ENCODE data around the gene BACH2. TPM values are rescaled to one million over a fixed set of nuclear protein-coding genes. Genes with fewer than 3 reads are reported as not detected.

The BACH2 gene
- total RNA-seq, 1 donor from 2014 or later = 3.9 TPM

DNA sequence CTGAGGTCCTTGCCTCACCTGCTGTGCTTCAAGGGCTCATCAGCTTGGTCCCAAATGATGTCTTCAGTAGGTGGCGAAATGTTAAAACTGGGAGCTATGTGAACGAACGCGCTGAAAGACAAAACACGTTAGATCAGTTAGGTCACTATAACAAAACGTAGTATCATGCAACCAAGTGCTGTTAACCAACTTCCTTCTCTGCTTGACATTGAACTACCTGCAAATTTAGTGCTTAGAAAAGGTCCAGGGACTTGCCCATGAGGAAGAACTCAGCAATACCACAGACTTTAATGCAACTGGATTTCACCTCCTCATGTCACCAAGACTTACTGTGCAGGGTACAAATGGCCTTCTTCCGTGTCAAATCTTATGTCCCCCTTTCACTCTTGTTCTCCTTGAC, 24.8 kb downstream of the BACH2 start:
- no peaks in the 10 kb centered on the region for H4K20me1 ChIP-seq (ENCODE audit: low read depth)
- no peak overlapping the region for H3K9ac ChIP-seq
- H3K27ac ChIP-seq = no peak overlapping the region
- H3K36me3 ChIP-seq = no peaks in the 10 kb centered on the region
- no peak overlapping the region for H3K27ac Mint-ChIP-seq
- no peaks in the 10 kb centered on the region for H3K27me3 ChIP-seq
- peaks cover 4% of the 10 kb centered on the region for H3K4me1 ChIP-seq
- no peaks in the 10 kb centered on the region for H3K27me3 Mint-ChIP-seq (ENCODE audit: insufficient read depth, low read depth)
- H2AFZ ChIP-seq (replicated peaks) = no peak overlapping the region
- H3K4me3 ChIP-seq = no peak overlapping the region
- H3K4me3 Mint-ChIP-seq = no peak overlapping the region
- H3K36me3 Mint-ChIP-seq = peaks cover 17% of the 10 kb centered on the region
- H3F3A ChIP-seq (ENCODE audit: low read depth) = no peaks in the 10 kb centered on the region
- peaks cover 5% of the 10 kb centered on the region for H3K9me3 ChIP-seq (ENCODE audit: low read depth)
- no peaks in the 10 kb centered on the region for H3K4me1 Mint-ChIP-seq
- H3K79me2 ChIP-seq (ENCODE audit: low read depth) = no peaks in the 10 kb centered on the region
- H3K4me2 ChIP-seq = no peak overlapping the region
- DNase-seq (ENCODE audit: low spot score) = no peak
- TF ChIP-seq, protein P1, sequence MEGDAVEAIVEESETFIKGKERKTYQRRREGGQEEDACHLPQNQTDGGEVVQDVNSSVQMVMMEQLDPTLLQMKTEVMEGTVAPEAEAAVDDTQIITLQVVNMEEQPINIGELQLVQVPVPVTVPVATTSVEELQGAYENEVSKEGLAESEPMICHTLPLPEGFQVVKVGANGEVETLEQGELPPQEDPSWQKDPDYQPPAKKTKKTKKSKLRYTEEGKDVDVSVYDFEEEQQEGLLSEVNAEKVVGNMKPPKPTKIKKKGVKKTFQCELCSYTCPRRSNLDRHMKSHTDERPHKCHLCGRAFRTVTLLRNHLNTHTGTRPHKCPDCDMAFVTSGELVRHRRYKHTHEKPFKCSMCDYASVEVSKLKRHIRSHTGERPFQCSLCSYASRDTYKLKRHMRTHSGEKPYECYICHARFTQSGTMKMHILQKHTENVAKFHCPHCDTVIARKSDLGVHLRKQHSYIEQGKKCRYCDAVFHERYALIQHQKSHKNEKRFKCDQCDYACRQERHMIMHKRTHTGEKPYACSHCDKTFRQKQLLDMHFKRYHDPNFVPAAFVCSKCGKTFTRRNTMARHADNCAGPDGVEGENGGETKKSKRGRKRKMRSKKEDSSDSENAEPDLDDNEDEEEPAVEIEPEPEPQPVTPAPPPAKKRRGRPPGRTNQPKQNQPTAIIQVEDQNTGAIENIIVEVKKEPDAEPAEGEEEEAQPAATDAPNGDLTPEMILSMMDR (IDR thresholded peaks at IDR 0.05) = no peak
- no peak for TF ChIP-seq EZH2 (IDR thresholded peaks at IDR 0.05)
- no peak for TF ChIP-seq EZH2phosphoT487 (IDR thresholded peaks at IDR 0.05)
- peaks cover 20% of the 10 kb centered on the region for H3K9me3 Mint-ChIP-seq

DNA sequence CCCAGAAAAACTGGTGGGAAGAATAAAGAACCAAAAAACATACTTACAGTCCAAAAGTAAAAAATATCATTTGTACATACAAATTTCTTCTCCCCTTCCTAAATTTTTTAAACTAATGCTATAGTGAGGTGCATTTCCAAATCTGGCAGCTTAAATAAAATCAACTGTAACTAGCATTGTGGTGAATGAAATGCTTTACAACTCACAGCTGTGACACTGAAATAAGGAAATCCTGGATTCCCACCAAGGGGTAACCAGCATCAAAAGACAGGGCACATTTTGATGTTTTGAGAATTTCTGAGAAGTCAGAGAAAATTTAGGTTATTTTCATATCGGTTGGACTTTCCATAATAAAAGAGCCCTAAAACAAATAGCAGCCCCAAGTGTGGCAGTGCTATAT, 27.3 kb downstream of the BACH2 start:
- no peaks in the 10 kb centered on the region for H3K79me2 ChIP-seq (ENCODE audit: low read depth)
- no peaks in the 10 kb centered on the region for H4K20me1 ChIP-seq (ENCODE audit: low read depth)
- no peak overlapping the region for H3K27ac Mint-ChIP-seq
- no peak overlapping the region for H3K27ac ChIP-seq
- no peak overlapping the region for H3K9ac ChIP-seq
- TF ChIP-seq EZH2 (IDR thresholded peaks at IDR 0.05) (no peak), EZH2phosphoT487 (IDR thresholded peaks at IDR 0.05) (no peak)
- TF ChIP-seq, protein P1 (IDR thresholded peaks at IDR 0.05) = no peak
- no peaks in the 10 kb centered on the region for H3K27me3 Mint-ChIP-seq (ENCODE audit: insufficient read depth, low read depth)
- no peaks in the 10 kb centered on the region for H3K27me3 ChIP-seq
- H3K4me3 Mint-ChIP-seq = no peak overlapping the region
- H3K9me3 Mint-ChIP-seq = peaks cover 20% of the 10 kb centered on the region
- no peaks in the 10 kb centered on the region for H3K4me1 ChIP-seq
- H3K4me1 Mint-ChIP-seq = no peaks in the 10 kb centered on the region
- no peaks in the 10 kb centered on the region for H3K36me3 ChIP-seq
- no peaks in the 10 kb centered on the region for H3F3A ChIP-seq (ENCODE audit: low read depth)
- no peak overlapping the region for H2AFZ ChIP-seq (replicated peaks)
- no peak overlapping the region for H3K4me3 ChIP-seq
- H3K9me3 ChIP-seq (ENCODE audit: low read depth) = peaks cover 5% of the 10 kb centered on the region
- H3K4me2 ChIP-seq = no peak overlapping the region
- no peak for DNase-seq (ENCODE audit: low spot score)
- peaks cover 21% of the 10 kb centered on the region for H3K36me3 Mint-ChIP-seq

DNA sequence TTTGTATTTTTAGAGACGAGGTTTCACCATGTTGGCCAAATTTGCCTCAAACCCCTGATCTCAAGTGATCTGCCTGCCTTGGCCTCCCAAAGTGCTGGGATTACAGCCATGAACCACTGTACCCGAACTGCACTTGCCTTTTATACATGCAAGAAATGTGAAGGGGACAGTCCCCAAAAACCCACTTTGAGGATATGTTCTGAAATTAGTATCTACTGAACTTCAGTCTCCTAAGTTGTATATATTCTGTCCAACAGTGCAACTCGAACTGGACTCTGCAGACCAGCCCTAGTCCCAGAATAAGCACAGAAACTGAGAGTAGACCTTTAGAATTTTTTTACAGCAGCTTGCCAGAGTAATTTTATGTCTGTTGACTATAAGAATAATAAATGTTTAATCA, 28.5 kb downstream of the BACH2 start:
- Mint-ChIP-seq H3K9me3 (peaks cover 18% of the 10 kb centered on the region), H3K27ac (no peak overlapping the region), H3K27me3 (ENCODE audit: insufficient read depth, low read depth) (no peaks in the 10 kb centered on the region), H3K4me1 (peaks cover 2% of the 10 kb centered on the region), H3K4me3 (no peak overlapping the region), H3K36me3 (peaks cover 19% of the 10 kb centered on the region)
- H3K27me3 ChIP-seq = no peaks in the 10 kb centered on the region
- peaks cover 5% of the 10 kb centered on the region for H3K9me3 ChIP-seq (ENCODE audit: low read depth)
- H3K27ac ChIP-seq = no peak overlapping the region
- no peaks in the 10 kb centered on the region for H3K4me1 ChIP-seq
- no peaks in the 10 kb centered on the region for H3K36me3 ChIP-seq
- H2AFZ ChIP-seq (replicated peaks) = no peak overlapping the region
- TF ChIP-seq EZH2phosphoT487 (IDR thresholded peaks at IDR 0.05) = no peak
- TF ChIP-seq EZH2 (IDR thresholded peaks at IDR 0.05) = no peak
- TF ChIP-seq, protein P1 (IDR thresholded peaks at IDR 0.05) = no peak
- H3K79me2 ChIP-seq (ENCODE audit: low read depth) = no peaks in the 10 kb centered on the region
- no peak for DNase-seq (ENCODE audit: low spot score)
- no peaks in the 10 kb centered on the region for H4K20me1 ChIP-seq (ENCODE audit: low read depth)
- no peaks in the 10 kb centered on the region for H3F3A ChIP-seq (ENCODE audit: low read depth)
- H3K9ac ChIP-seq = no peak overlapping the region
- H3K4me3 ChIP-seq = no peak overlapping the region
- no peak overlapping the region for H3K4me2 ChIP-seq

Measured in neural progenitor cell (in vitro differentiated cells).